ENCODE measurements around the gene ATP6V0E1. TPM values are rescaled to one million over a fixed set of nuclear protein-coding genes. Genes with fewer than 3 reads are reported as not detected.
"Not testable (repeated sequence)": the region's sequence is repeated elsewhere in the genome, so short reads cannot be mapped to it uniquely, and the experiment has no call there.

Gene ATP6V0E1
- polyA plus RNA-seq, 4 donors, result 189 to 293 (median 207) TPM

GRCh38 chr5:173001229-173001841 lies 17.8 kb downstream of the ATP6V0E1 start:
- DNase-seq (ENCODE audit: low read depth in 4 of 4, low spot score in 2 of 4), result no peak

DNA sequence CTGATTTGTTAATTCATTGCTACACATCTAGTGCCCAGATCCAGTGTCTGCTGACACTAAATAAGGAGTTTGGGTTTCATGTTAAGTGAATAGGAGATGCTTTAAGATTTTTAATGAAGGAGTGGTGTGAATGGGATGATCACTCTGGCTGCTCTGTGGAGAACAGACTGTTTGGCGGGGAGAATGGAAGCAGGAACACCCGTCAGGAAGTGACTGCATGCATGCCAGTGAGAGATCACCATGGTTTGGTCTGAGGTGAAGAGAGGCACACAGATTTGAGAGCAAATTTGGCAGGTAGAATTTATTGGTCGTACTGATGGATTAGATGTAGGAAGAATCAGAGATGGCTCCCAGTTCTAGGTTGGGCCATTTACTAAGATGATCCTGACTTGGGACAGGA lies 19.8 kb downstream of the ATP6V0E1 start:
- DNase-seq (ENCODE audit: low read depth in 4 of 4, low spot score in 2 of 4), result no peak

DNA sequence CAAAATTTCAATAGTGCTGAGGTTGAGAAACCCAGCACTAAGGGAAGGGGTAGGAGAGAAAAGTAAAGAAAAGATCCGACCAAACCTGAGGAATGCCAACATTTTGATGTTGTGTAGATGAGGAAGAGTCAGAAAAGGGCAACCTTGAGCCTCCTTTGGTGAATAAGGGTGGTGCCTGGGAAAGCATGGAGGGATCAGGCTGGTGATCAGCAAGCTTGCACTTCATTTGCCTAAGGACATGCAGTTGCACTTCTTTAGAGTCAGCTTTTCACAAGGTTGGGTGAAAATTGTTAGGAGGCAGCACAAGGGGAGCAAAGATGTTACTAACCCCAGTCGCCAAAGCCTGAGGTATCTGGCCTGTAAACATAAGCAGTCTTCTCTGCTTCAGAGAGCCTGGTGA lies 20.4 kb downstream of the ATP6V0E1 start:
- no peak for DNase-seq (ENCODE audit: low read depth in 4 of 4, low spot score in 2 of 4)

DNA sequence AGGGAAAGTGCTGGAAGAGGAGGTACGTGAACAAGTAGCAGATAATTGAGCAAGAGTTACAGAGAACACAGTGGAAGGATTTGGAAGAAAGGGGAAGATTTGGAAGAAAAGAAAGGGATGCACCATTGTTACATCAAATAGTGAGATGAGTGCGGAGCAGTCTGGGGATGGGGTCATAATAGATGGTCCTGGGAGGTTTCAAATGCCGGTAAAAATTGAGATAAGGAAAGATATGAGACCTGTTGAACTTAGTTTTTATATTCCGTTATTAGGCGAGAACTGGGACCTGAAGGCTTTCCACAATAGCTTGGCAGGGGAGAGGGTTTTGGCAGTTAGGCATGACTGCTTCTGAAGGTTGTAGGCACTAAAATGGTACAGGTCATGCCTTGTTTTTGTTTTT lies 20.9 kb downstream of the ATP6V0E1 start:
- no peak for DNase-seq (ENCODE audit: low read depth in 4 of 4, low spot score in 2 of 4)

GRCh38 chr5:173010021-173010420 lies 26.4 kb downstream of the ATP6V0E1 start:
- DNase-seq (ENCODE audit: low read depth in 4 of 4, low spot score in 2 of 4), result no peak

GRCh38 chr5:173010547-173011464 lies 27.2 kb downstream of the ATP6V0E1 start:
- DNase-seq (ENCODE audit: low read depth in 4 of 4, low spot score in 2 of 4), result no peak

DNA sequence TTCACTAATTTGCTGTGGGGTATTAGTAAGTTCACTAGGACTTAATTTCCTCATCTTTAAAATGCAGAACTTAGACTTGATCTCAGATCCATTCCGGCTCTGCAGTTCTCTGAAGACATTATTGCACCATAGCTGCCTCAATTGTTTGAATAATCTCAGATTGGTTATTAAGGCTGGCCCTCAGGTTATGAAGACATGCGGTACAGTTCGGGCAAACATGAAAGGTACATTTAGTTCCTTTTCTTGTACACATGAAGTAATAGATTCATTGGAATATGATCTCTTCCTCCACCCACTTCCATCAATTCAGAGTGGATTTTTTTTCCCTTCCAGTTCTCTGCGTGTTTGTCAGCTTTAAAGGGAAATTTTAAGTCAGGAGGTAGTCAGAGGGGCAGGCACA lies 28.0 kb downstream of the ATP6V0E1 start:
- DNase-seq (ENCODE audit: low read depth in 4 of 4, low spot score in 2 of 4), result no peak

DNA sequence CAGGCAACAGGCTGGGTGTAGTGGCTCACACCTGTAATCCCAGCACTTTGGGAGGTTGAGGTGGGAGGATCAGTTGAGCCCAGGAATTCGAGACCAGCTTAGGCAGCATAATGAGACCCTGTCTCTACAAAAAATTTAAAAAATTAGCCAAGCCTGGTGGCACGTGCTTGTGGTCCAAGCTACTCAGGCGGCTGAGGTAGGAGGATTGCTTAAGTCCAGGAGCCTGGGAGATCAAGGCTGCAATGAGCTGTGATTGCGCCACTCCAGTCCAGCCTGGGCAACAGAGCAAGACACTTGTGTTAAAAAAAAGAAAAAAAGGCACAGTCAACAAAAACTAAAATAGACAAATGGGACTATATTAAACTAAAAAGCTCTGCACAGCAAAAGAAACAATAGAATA lies 29.3 kb downstream of the ATP6V0E1 start:
- no peak for DNase-seq (ENCODE audit: low read depth in 4 of 4, low spot score in 2 of 4)

GRCh38 chr5:173014671-173015070 lies 31.1 kb downstream of the ATP6V0E1 start:
- no peak for DNase-seq (ENCODE audit: low read depth in 4 of 4, low spot score in 2 of 4)

- DNase-seq (ENCODE audit: low read depth in 4 of 4, low spot score in 2 of 4), result no peak
These were observed 31.6 kb downstream of the ATP6V0E1 start for GRCh38 chr5:173015192-173015591.

- DNase-seq (ENCODE audit: low read depth in 4 of 4, low spot score in 2 of 4), result no peak
These were observed 32.3 kb downstream of the ATP6V0E1 start for GRCh38 chr5:173015598-173016455.

DNA sequence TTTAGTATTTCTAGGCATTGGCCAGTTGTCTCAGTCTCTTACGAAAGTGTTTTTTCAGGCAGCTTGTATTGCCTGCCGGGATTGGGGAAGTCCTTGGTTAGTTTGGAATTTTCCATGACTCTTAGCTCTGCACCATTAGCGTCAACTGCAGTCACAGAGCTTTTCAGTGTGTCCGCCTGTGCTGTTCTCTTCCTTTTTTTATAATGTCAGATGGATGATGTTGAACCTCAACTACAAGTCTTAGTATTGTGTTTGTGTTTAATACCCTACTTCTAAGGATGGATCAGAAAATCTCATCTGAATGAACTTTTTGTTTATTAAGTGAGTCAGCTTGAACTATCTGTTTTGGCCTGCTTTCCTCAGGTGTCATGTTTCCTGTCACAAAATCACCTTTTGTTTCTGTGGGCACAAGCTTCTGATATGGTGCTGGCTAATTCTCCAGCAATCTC lies 33.1 kb downstream of the ATP6V0E1 start:
- DNase-seq (ENCODE audit: low read depth in 4 of 4, low spot score in 2 of 4), result no peak

GRCh38 chr5:173017087-173017486 lies 33.5 kb downstream of the ATP6V0E1 start:
- DNase-seq (ENCODE audit: low read depth in 4 of 4, low spot score in 2 of 4), result not testable (repeated sequence)

- DNase-seq (ENCODE audit: low read depth in 4 of 4, low spot score in 2 of 4), result no peak
These were observed 34.8 kb downstream of the ATP6V0E1 start for GRCh38 chr5:173018358-173018757.

DNA sequence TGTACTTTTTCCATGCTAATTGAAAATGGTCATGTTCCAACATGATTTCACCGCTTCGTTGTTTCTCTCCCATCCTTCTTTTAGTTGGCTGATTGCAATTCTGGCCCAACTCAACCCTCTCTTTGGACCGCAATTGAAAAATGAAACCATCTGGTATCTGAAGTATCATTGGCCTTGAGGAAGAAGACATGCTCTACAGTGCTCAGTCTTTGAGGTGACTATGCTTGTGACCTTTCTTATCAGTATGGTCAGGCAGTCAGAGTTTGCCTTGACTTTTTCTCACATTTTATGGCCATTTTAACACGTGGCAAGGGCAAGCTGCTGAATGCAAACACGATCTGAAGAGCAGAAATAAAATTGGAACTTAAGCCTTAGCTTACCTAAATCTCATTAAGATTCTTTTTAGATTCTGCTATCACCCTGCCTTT lies 36.6 kb downstream of the ATP6V0E1 start:
- no peak for DNase-seq (ENCODE audit: low read depth in 4 of 4, low spot score in 2 of 4)

DNA sequence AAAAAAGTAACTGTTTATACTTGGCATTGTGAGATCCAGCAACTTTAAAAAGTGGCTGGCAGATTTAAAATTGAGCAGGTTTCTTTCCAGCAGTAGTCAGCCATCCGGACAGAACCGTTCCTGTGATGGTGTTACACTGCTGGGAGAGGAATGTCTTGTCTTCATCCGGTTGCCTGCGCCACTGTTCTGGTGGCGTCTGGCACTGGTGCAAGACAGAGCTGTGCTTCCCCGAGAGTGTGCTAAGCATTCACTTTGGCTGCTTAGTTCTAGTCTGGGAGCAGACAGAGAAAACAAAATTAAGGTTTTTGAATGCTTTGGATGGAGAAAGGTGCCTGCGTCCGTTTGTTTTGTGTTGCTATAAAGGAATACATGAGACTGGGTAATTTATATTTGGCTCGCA lies 37.1 kb downstream of the ATP6V0E1 start:
- DNase-seq (ENCODE audit: low read depth in 4 of 4, low spot score in 2 of 4), result no peak

GRCh38 chr5:173025651-173026050 lies 42.1 kb downstream of the ATP6V0E1 start:
- DNase-seq (ENCODE audit: low read depth in 4 of 4, low spot score in 2 of 4), result no peak

DNA sequence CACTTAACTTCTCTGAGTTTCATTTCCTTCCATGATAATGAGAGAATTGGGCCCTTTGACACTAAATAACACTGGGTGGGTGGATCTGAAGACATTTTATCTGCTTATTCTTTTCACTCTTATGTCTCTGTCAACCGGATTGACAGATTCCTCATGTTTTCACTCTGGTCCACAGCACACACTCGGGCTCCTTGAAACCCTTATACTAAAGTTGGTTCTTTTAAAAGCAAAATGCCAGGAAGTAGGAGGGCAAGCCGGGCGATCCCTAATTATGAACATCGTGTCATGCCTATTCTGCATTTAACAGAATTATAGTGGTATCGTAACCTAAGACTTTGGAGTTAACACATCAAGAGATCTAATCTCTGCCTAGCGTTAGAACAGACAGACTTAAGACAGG lies 44.3 kb downstream of the ATP6V0E1 start:
- DNase-seq (ENCODE audit: low read depth in 4 of 4, low spot score in 2 of 4), result no peak

- no peak for DNase-seq (ENCODE audit: low read depth in 4 of 4, low spot score in 2 of 4)
These were observed 45.3 kb downstream of the ATP6V0E1 start for GRCh38 chr5:173028811-173029327.

GRCh38 chr5:173029499-173029921 lies 45.9 kb downstream of the ATP6V0E1 start:
- DNase-seq (ENCODE audit: low read depth in 4 of 4, low spot score in 2 of 4), result no peak

DNA sequence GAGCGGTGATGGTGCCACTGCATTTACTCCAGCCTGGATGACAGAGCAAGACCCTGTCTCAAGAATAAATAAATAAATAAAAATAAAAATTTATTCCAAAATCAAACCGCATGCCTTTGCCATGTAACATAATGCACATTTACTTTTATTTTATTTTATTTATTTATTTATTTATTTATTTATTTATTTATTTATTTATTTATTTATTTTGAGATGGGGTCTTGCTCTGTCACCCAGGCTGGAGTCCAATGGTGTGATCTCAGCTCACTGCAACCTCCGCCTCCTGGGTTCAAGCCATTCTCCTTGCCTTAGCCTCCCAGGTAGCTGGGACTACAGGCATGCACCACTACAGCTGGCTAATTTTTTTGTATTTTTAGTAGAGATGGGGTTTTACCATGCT lies 48.5 kb downstream of the ATP6V0E1 start:
- DNase-seq (ENCODE audit: low read depth in 4 of 4, low spot score in 2 of 4), result not testable (repeated sequence)

All from left renal cortex interstitium (tissue), 4 donors.